Loucy (cell line): ENCODE data around the gene CTSA.

ENCODE experiments used
- EZH2phosphoT487 ChIP-seq: fragments of 200-600 bp; IDR thresholded peaks from 2 replicates; pipeline ENCODE4 v1.6.1; 2018; ENCODE audit warnings: antibody characterized with exemption, mild to moderate bottlenecking, moderate library complexity, borderline replicate concordance
- TF ChIP-seq, protein P1 (sequence below): fragments of 200-600 bp; sonication (generic); conservative IDR thresholded peaks from 2 replicates; pipeline ENCODE4 v1.5.1; 2014; ENCODE audit warnings: mild to moderate bottlenecking, antibody characterized with exemption, low read length

DNA sequence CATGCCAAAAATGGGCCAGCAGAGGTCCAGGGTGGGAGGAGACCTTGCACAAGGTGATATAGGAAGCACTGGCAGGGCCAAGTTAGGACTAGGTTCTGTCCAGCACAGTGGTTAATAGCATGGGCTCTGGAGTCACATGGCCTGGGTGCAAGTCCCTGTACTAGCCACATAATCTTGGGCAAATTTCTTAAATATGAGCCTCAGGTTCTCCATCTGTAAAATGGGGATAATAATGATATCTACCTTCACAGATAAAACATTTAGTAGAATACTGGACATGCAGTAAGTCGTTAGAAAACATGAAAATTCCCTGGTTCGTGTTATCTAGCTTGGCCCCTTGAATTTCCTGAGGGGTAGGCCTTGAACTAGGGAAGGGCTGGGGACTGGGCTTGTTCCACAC lies 6.2 kb downstream of the CTSA start:
- TF ChIP-seq, protein P1, sequence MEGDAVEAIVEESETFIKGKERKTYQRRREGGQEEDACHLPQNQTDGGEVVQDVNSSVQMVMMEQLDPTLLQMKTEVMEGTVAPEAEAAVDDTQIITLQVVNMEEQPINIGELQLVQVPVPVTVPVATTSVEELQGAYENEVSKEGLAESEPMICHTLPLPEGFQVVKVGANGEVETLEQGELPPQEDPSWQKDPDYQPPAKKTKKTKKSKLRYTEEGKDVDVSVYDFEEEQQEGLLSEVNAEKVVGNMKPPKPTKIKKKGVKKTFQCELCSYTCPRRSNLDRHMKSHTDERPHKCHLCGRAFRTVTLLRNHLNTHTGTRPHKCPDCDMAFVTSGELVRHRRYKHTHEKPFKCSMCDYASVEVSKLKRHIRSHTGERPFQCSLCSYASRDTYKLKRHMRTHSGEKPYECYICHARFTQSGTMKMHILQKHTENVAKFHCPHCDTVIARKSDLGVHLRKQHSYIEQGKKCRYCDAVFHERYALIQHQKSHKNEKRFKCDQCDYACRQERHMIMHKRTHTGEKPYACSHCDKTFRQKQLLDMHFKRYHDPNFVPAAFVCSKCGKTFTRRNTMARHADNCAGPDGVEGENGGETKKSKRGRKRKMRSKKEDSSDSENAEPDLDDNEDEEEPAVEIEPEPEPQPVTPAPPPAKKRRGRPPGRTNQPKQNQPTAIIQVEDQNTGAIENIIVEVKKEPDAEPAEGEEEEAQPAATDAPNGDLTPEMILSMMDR = no peak
- TF ChIP-seq EZH2phosphoT487 = no peak
